HL-60 (cell line): ENCODE measurements around the gene DPYD.

Source experiments
- CTCF ChIP-seq: IDR thresholded peaks from one replicate; pipeline ENCODE4 v1.5.1; 2011; ENCODE audit warnings: low read length, control low read depth, inconsistent platforms; ENCODE audit not compliant: insufficient read depth
- REST ChIP-seq: IDR thresholded peaks from 2 replicates; pipeline ENCODE4 v1.6.1; 2012; ENCODE audit warnings: low read depth; ENCODE audit not compliant: insufficient replicate concordance
- SPI1 ChIP-seq: IDR thresholded peaks from 2 replicates; pipeline ENCODE4 v1.6.1; 2012; ENCODE audit warnings: low read depth, mild to moderate bottlenecking, borderline replicate concordance

GRCh38 chr1:97680470-97680869 lies 240.4 kb downstream of the DPYD start:
- TF ChIP-seq CTCF, result no peak
- no peak for TF ChIP-seq REST
- no peak for TF ChIP-seq SPI1
